H1 (cell line): ENCODE measurements around the gene GPBP1L1. TPM values are rescaled to one million over a fixed set of nuclear protein-coding genes. Genes with fewer than 3 reads are reported as not detected.

ENCODE experiments used
- CTCF ChIA-PET: fragments of 300-600 bp; sonication (Branson Sonifier 250); formaldehyde crosslinking; loops from one replicate; lab custom pipeline; 2021; ENCODE audit not compliant: partially characterized antibody; lab: Charles Lee
- POLR2A ChIA-PET: fragments of 300-600 bp; sonication (Branson Sonifier 250); formaldehyde crosslinking; loops from one replicate; lab custom pipeline; 2021; ENCODE audit warnings: inconsistent platforms; ENCODE audit not compliant: partially characterized antibody; lab: Charles Lee
- DNase-seq, 2 experiments: peaks; one replicate each; pipeline versions ENCODE4 v3.0.0 to v3.0.0-alpha.2; 2010 to 2022; ENCODE audit warnings: low spot score in 2 of 2, low read depth in 1 of 2, mixed read lengths in 1 of 2
- FAIRE-seq: peaks from 2 replicates; lab custom pipeline; 2011; peaks lifted over from hg19 to GRCh38; lab: Jason Lieb, UNC
- H2AFZ ChIP-seq: 2 replicates; pipeline ENCODE4 v1.8.1; 2012; ENCODE audit warnings: low read length, inconsistent platforms
- H2AK5ac ChIP-seq: 2 replicates; pipeline ENCODE4 v1.6.1; 2013; ENCODE audit warnings: low read depth, low read length
- H2BK120ac ChIP-seq: replicated peaks from 2 replicates; pipeline ENCODE3; 2013; ENCODE audit warnings: low read depth, low read length, inconsistent platforms
- H2BK12ac ChIP-seq: 2 replicates; pipeline ENCODE4 v1.6.1; 2013; ENCODE audit warnings: low read depth, low read length
- H2BK15ac ChIP-seq: 2 replicates; pipeline ENCODE4 v1.6.1; 2013; ENCODE audit warnings: low read length
- H2BK20ac ChIP-seq: 2 replicates; pipeline ENCODE4 v1.6.1; 2013; ENCODE audit warnings: low read length
- H2BK5ac ChIP-seq: 2 replicates; pipeline ENCODE4 v1.6.1; 2013; ENCODE audit warnings: low read depth, low read length
- H3K14ac ChIP-seq: 2 replicates; pipeline ENCODE4 v1.6.1; 2013; ENCODE audit warnings: inconsistent platforms; ENCODE audit not compliant: insufficient read length
- H3K18ac ChIP-seq: 2 replicates; pipeline ENCODE4 v1.6.1; 2013; ENCODE audit warnings: low read length; ENCODE audit errors: extremely low read depth
- H3K23ac ChIP-seq: 2 replicates; pipeline ENCODE4 v1.6.1; 2013; ENCODE audit warnings: inconsistent platforms; ENCODE audit not compliant: insufficient read length
- H3K23me2 ChIP-seq: 2 replicates; pipeline ENCODE4 v1.6.1; 2013; ENCODE audit warnings: low read depth, low read length
- H3K27ac ChIP-seq: 2 replicates; pipeline ENCODE4 v1.6.1; 2011; ENCODE audit warnings: low read depth, low read length, inconsistent platforms
- H3K27me3 ChIP-seq, 4 experiments: replicated peaks in 1 of 4; 1 replicate in 1 of 4; 2 replicates in 3 of 4; pipeline versions ENCODE4 v1.6.1 to v1.8.1; 2011 to 2013; ENCODE audit warnings: low read length in 3 of 4, mild to moderate bottlenecking in 3 of 4, inconsistent platforms in 2 of 4, mixed read lengths in 2 of 4, moderate library complexity in 1 of 4; ENCODE audit not compliant: control insufficient read depth in 3 of 4, insufficient read depth in 3 of 4; ENCODE audit errors: extremely low read depth in 1 of 4
- H3K36me3 ChIP-seq, 4 experiments: 2 replicates each; pipeline versions ENCODE4 v1.6.1 to v1.8.1; 2011 to 2013; ENCODE audit warnings: mild to moderate bottlenecking in 4 of 4, low read length in 3 of 4, moderate library complexity in 2 of 4, control low read depth in 1 of 4, inconsistent platforms in 1 of 4; ENCODE audit not compliant: insufficient read depth in 4 of 4, control insufficient read depth in 2 of 4
- H3K4ac ChIP-seq: replicated peaks from 2 replicates; pipeline ENCODE3; 2013; ENCODE audit warnings: low read length, low read depth, mixed read lengths, inconsistent platforms; ENCODE audit not compliant: insufficient read length
- H3K4me1 ChIP-seq, 4 experiments: replicated peaks in 1 of 4; 1 replicate in 1 of 4; 2 replicates in 3 of 4; pipeline versions ENCODE4 v1.6.1 to v1.8.1; 2011 to 2013; ENCODE audit warnings: low read length in 3 of 4, inconsistent platforms in 2 of 4, mixed read lengths in 1 of 4; ENCODE audit not compliant: insufficient read depth in 4 of 4, control insufficient read depth in 3 of 4
- H3K4me2 ChIP-seq, 2 experiments: 2 replicates each; pipeline versions ENCODE4 v1.6.1 to v1.8.1; 2011 to 2013; ENCODE audit warnings: low read depth in 2 of 2, low read length in 2 of 2, control low read depth in 1 of 2, inconsistent platforms in 1 of 2, mild to moderate bottlenecking in 1 of 2; ENCODE audit not compliant: insufficient read depth in 1 of 2
- H3K4me3 ChIP-seq, 4 experiments: fragments of 200-600, 300-600 bp in 1 of 4; sonication (generic), shearing (Covaris generic), sonication (Bioruptor Twin) in 1 of 4; 2 replicates each; pipeline versions ENCODE4 v1.5.1 to v1.8.1; 2011 to 2016; ENCODE audit warnings: low read length in 4 of 4, low read depth in 3 of 4, control low read depth in 2 of 4, inconsistent platforms in 2 of 4, mild to moderate bottlenecking in 2 of 4, mixed read lengths in 1 of 4, moderate library complexity in 1 of 4; ENCODE audit not compliant: insufficient read depth in 2 of 4; ENCODE audit errors: extremely low read depth in 1 of 4
- H3K56ac ChIP-seq: replicated peaks from 2 replicates; pipeline ENCODE3; 2013; ENCODE audit warnings: low read depth, mild to moderate bottlenecking, mixed read lengths, low read length, inconsistent platforms; ENCODE audit not compliant: insufficient read length
- H3K79me1 ChIP-seq: 2 replicates; pipeline ENCODE4 v1.6.1; 2013; ENCODE audit warnings: low read depth, low read length, control low read depth
- H3K79me2 ChIP-seq, 2 experiments: 2 replicates each; pipeline versions ENCODE4 v1.6.1 to v1.8.1; 2012 to 2013; ENCODE audit warnings: low read length in 2 of 2, mild to moderate bottlenecking in 2 of 2, inconsistent platforms in 1 of 2; ENCODE audit not compliant: insufficient read depth in 2 of 2, control insufficient read depth in 1 of 2
- H3K9ac ChIP-seq, 4 experiments: replicated peaks in 1 of 4; 1 replicate in 1 of 4; 2 replicates in 3 of 4; pipeline versions ENCODE4 v1.6.1 to v1.8.1; 2011 to 2013; ENCODE audit warnings: low read depth in 3 of 4, low read length in 3 of 4, control low read depth in 2 of 4, mild to moderate bottlenecking in 2 of 4, moderate library complexity in 2 of 4, inconsistent platforms in 1 of 4; ENCODE audit errors: extremely low read depth in 1 of 4
- H3K9me3 ChIP-seq, 2 experiments: 2 replicates each; pipeline versions ENCODE4 v1.6.1 to v1.8.1; 2012 to 2013; ENCODE audit warnings: mild to moderate bottlenecking in 2 of 2, moderate library complexity in 2 of 2, control low read depth in 1 of 2, inconsistent platforms in 1 of 2, low read depth in 1 of 2, low read length in 1 of 2, mixed read lengths in 1 of 2; ENCODE audit not compliant: insufficient read depth in 2 of 2
- H4K20me1 ChIP-seq, 2 experiments: replicated peaks in 1 of 2; 2 replicates each; pipeline versions ENCODE3 to v1.8.1; 2011 to 2013; ENCODE audit warnings: inconsistent platforms in 2 of 2, low read length in 2 of 2, mild to moderate bottlenecking in 1 of 2; ENCODE audit not compliant: insufficient read depth in 2 of 2, control insufficient read depth in 1 of 2
- H4K5ac ChIP-seq: 2 replicates; pipeline ENCODE4 v1.6.1; 2013; ENCODE audit warnings: low read length, low read depth, mixed read lengths, inconsistent platforms; ENCODE audit not compliant: insufficient read length
- H4K8ac ChIP-seq: 2 replicates; pipeline ENCODE4 v1.8.0; 2013; ENCODE audit warnings: mild to moderate bottlenecking, moderate library complexity, low read length, inconsistent platforms; ENCODE audit not compliant: insufficient read depth; ENCODE audit errors: extremely low read depth
- H4K91ac ChIP-seq: replicated peaks from 2 replicates; pipeline ENCODE3; 2013; ENCODE audit warnings: low read length, mixed read lengths, inconsistent platforms; ENCODE audit not compliant: insufficient read length
- HDAC6 ChIP-seq: IDR thresholded peaks from one replicate; pipeline ENCODE4 v1.7.1; 2012; ENCODE audit warnings: low read depth, mild to moderate bottlenecking, inconsistent platforms, low read length, moderate library complexity
- POLR2AphosphoS5 ChIP-seq: IDR thresholded peaks from 2 replicates; pipeline ENCODE4 v1.6.1; 2011; ENCODE audit warnings: low read depth, low read length
- TEAD4 ChIP-seq: IDR thresholded peaks from 2 replicates; pipeline ENCODE4 v1.6.1; 2012; ENCODE audit warnings: low read depth, low read length, inconsistent platforms, mixed read lengths
- WGBS, 2 experiments: shearing (Covaris generic) in 1 of 2; methylation state at CpG; one replicate each; pipeline versions ENCODE4 v1.1.6 to v1.1.7; 2013 to 2015; ENCODE audit warnings: low lambda C conversion rate in 2 of 2, mixed read lengths in 2 of 2, inconsistent platforms in 1 of 2, low coverage in 1 of 2, missing lambda C conversion rate in 1 of 2; ENCODE audit not compliant: insufficient replicate concordance in 2 of 2, insufficient coverage in 1 of 2, insufficient read length in 1 of 2; ENCODE audit errors: extremely low coverage in 1 of 2, missing lambda C conversion rate in 1 of 2; 5-methylcytosine and 5-hydroxymethylcytosine counted together
- polyA plus RNA-seq, 7 experiments: library from polyadenylated mRNA; depleted of rRNA in 3 of 7; stranded (reverse) in 5 of 7; unstranded in 2 of 7; fragments of >200 nt in 5 of 7; fragments of 200-250 nt in 2 of 7; gene quantifications; 1 replicate in 5 of 7; 2 replicates in 1 of 7; 4 replicates in 1 of 7; pipeline versions ENCODE4 v1.2.1 to v1.2.3, GENCODE V29; 2011 to 2013; ENCODE audit warnings: missing spikeins in 2 of 7, mixed read lengths in 2 of 7
- total RNA-seq: library from RNA; stranded (reverse); fragmentation: NEBNext Ultra II Directional; extraction: Animal tissue kit (Norgen Biotek cat#: 25700); gene quantifications from 2 replicates; pipeline ENCODE4 v1.2.1, GENCODE V29; 2021

GPBP1L1 gene
- total and polyA plus RNA-seq, 2 of the 8 experiments (the other 6 are each of a cell fraction or from before 2014, with no cell fraction given) = 70.1 to 119 TPM

DNA sequence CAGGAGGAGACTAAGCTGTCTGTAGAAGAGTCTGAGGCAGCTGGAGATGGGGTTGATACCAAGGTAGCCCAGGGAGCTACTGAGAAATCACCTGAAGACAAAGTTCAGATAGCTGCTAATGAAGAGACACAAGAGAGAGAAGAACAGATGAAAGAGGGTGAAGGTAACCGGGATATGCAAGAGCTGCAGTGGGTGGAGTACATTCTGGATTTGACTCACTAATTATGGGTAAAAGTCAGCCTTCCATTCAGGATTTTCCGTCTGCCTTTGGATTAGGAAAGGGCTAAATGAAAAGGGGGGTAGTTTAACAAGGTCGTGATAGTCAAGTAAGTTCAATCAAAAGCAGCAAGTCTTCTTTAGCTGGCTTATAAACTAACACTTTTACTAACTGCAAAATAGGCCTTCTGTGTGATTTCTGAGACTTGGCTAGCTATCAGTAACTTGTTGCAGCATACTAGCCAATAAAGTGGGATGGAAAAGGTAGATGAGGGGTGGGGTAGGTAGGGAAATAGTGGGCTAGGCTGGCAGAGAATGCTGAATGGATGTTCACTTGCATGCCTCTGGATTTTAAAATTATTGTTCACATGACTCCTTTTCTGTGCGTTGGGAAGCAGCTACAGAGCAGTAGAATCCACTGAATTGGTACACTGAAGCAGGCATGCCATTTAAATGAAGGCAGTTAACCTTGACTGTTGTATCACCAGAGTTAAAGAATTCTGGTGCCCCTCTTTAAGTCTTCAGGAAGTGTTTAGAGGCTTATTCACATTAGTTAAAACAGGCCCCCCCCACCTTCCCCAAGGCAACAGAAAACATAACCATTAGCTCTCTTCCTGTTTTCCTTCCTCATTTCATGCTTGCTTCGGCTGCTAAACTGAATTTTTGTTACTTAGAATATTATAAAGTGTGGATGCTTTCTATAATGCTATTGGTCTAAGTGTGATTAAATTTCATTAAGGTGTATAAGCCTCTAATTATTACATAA is 77.9 kb downstream of the GPBP1L1 start:
- H4K91ac ChIP-seq = no peak overlapping the region
- H3K36me3 ChIP-seq = peaks cover 23 to 88% (median 71%) of the 10 kb centered on the region in 4 experiments
- H2BK20ac ChIP-seq = no peak overlapping the region
- H2BK12ac ChIP-seq = no peak overlapping the region
- no peaks in the 10 kb centered on the region for H3K79me1 ChIP-seq
- H2BK120ac ChIP-seq = no peak overlapping the region
- no peak overlapping the region for H2AFZ ChIP-seq
- no peak overlapping the region for H3K4ac ChIP-seq
- no peak overlapping the region for H3K14ac ChIP-seq
- FAIRE-seq (no peak), DNase-seq (no peak)
- no peaks in the 10 kb centered on the region for H3K4me1 ChIP-seq
- no peaks in the 10 kb centered on the region for H3K23me2 ChIP-seq
- H2AK5ac ChIP-seq = no peak overlapping the region
- no peak overlapping the region for H3K27ac ChIP-seq
- H3K18ac ChIP-seq = no peak overlapping the region
- H3K9me3 ChIP-seq = no peaks in the 10 kb centered on the region
- H3K4me2 ChIP-seq = no peak overlapping the region
- H3K9ac ChIP-seq = no peak overlapping the region
- no peak overlapping the region for H3K56ac ChIP-seq
- H2BK5ac ChIP-seq = no peak overlapping the region
- H3K27me3 ChIP-seq = no peaks in the 10 kb centered on the region
- no peak overlapping the region for H4K5ac ChIP-seq
- H2BK15ac ChIP-seq = no peak overlapping the region
- peaks cover 0 to 79% of the 10 kb centered on the region in 2 experiments; a peak in 3 of 4 replicates for H3K79me2 ChIP-seq
- H4K8ac ChIP-seq = no peak overlapping the region
- TF ChIP-seq TEAD4 (no peak), HDAC6 (no peak), POLR2AphosphoS5 (peak; percentile 59; the same call in 1 of the 2 replicates)
- ChIA-PET CTCF (interaction anchor here (1.3 kb wide), 1 partner anchor 39 kb away, joined by 3 read pairs; no protein-coding TSS in a partner anchor), POLR2A (interaction anchor here (1.0 to 5.8 kb wide), 7 partner anchors 9 to 87 kb away, joined by 3 to 42 read pairs (median 7); partner anchors contain the start of genes CCDC17 and PRDX1)
- 94% methylated on average over 5 of the region's 5 CpGs; no CpG with 5 or more reads in 1 of the 2 experiments for WGBS, 2 experiments
- H3K23ac ChIP-seq = no peak overlapping the region
- H4K20me1 ChIP-seq = peaks cover 13 to 18% of the 10 kb centered on the region in 2 experiments
- H3K4me3 ChIP-seq = no peak overlapping the region
